Lung (tissue), 12 donors: Measurements from ENCODE around the gene KDM6A. TPM values are rescaled to one million over a fixed set of nuclear protein-coding genes. Genes with fewer than 3 reads are reported as not detected.
"Not testable (repeated sequence)": the region's sequence is repeated elsewhere in the genome, so short reads cannot be mapped to it uniquely, and the experiment has no call there.

Source experiments
- ATAC-seq: fragments of 200-7000 bp; cut with Tn5 transposase; one replicate; pipeline ENCODE4 v1.9.1; 2020; ENCODE audit warnings: moderate number of reproducible peaks; ENCODE audit not compliant: insufficient read depth, low FRiP score
- DNase-seq, 3 donors: peaks; one replicate each; pipeline ENCODE4 v3.0.0-alpha.2; 2013 to 2017
- H3K27ac ChIP-seq, 2 donors: one replicate each; pipeline ENCODE4 v1.5.1; 2013; ENCODE audit warnings: mild to moderate bottlenecking in 2 of 2, moderate library complexity in 2 of 2, control low read depth in 1 of 2, inconsistent platforms in 1 of 2, low read depth in 1 of 2, low read length in 1 of 2
- H3K27me3 ChIP-seq, 3 donors: one replicate each; pipeline ENCODE4 v1.5.1; 2013; ENCODE audit warnings: low read length in 2 of 3; ENCODE audit not compliant: control insufficient read depth in 3 of 3, insufficient read depth in 3 of 3
- H3K36me3 ChIP-seq, 4 donors: one replicate each; pipeline ENCODE4 v1.5.1; 2013; ENCODE audit warnings: low read length in 4 of 4, mild to moderate bottlenecking in 1 of 4, moderate library complexity in 1 of 4; ENCODE audit not compliant: control insufficient read depth in 4 of 4, insufficient read depth in 4 of 4
- H3K4me1 ChIP-seq, 5 donors: one replicate each; pipeline ENCODE4 v1.5.1; 2013; ENCODE audit warnings: low read length in 5 of 5, mild to moderate bottlenecking in 2 of 5, moderate library complexity in 1 of 5; ENCODE audit not compliant: control insufficient read depth in 5 of 5, insufficient read depth in 5 of 5
- H3K4me3 ChIP-seq: one replicate; pipeline ENCODE4 v1.5.1; 2013; ENCODE audit warnings: mild to moderate bottlenecking, control low read depth, moderate library complexity
- H3K9ac ChIP-seq, 2 donors: one replicate each; pipeline ENCODE4 v1.5.1; 2013; ENCODE audit warnings: low read length in 2 of 2, control low read depth in 1 of 2; ENCODE audit not compliant: insufficient read depth in 1 of 2
- H3K9me3 ChIP-seq, 4 donors: one replicate each; pipeline ENCODE4 v1.5.1; 2013; ENCODE audit warnings: low read length in 3 of 4, mild to moderate bottlenecking in 1 of 4, moderate library complexity in 1 of 4; ENCODE audit not compliant: control insufficient read depth in 4 of 4, insufficient read depth in 3 of 4
- whole genome bisulfite sequencing, 2 donors: extraction: QIAGEN DNeasy Blood & Tissue Kit; methylation state at CpG; one replicate each; pipeline ENCODE4 v1.1.7; 2013; 5-methylcytosine and 5-hydroxymethylcytosine counted together
- polyA plus RNA-seq, 2 donors: library from polyadenylated mRNA; stranded (reverse); fragments of 200-250 nt; gene quantifications; one replicate each; pipeline ENCODE4 v1.2.1, GENCODE V29; 2013
- total RNA-seq, 2 donors: library from RNA; depleted of rRNA in 1 of 2; stranded (reverse); fragments of >200 nt in 1 of 2; gene quantifications; one replicate each; pipeline ENCODE4 v1.2.1, GENCODE V29; 2014 to 2021
- TF ChIP-seq, protein P1 (sequence below): IDR thresholded peaks from 2 replicates; pipeline ENCODE4 v1.5.1; 2012; ENCODE audit warnings: mild to moderate bottlenecking; ENCODE audit errors: control extremely low read depth, extremely low read depth
- donor health status: control.
- donor health status: control.
- donor health status: Bipolar disorder and iron deficiency.
- donor health status: healthy.
- donor health status: DM: yes; HTN: yes; CAD: no.

KDM6A gene
- total and polyA plus RNA-seq, 4 donors, result 7.6 to 141 (median 23.5) TPM

DNA sequence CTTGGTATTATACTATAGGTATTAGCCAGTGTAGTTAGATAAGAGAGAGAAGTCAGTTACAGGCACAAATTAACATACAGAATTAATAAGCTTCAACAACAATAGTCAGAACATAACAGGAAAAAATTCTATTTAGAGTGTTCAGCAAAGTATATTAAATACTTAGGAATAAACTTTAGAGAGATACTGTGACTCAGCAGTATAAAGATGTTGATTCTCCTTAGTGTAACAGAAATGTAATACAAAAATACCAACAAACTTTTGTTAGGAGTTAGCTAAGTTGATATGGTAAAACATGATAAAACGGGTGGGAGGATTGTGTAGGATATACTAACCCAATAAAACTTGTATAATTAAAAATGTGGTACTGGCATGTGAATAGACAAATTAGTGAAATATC lies 173.4 kb downstream of the KDM6A start:
- H3K4me1 ChIP-seq, result no peaks in the 10 kb centered on the region
- 95 to 100% methylated on average over 1 of the region's 1 CpG for WGBS, 2 donors
- H3K9ac ChIP-seq, result no peak overlapping the region
- ATAC-seq (no peak), DNase-seq (no peak)
- no peak overlapping the region for H3K27ac ChIP-seq
- no peaks in the 10 kb centered on the region for H3K9me3 ChIP-seq
- no peak overlapping the region for H3K4me3 ChIP-seq
- peaks cover 0 to 4% (median under 1%) of the 10 kb centered on the region in 4 donors for H3K36me3 ChIP-seq
- TF ChIP-seq, protein P1, sequence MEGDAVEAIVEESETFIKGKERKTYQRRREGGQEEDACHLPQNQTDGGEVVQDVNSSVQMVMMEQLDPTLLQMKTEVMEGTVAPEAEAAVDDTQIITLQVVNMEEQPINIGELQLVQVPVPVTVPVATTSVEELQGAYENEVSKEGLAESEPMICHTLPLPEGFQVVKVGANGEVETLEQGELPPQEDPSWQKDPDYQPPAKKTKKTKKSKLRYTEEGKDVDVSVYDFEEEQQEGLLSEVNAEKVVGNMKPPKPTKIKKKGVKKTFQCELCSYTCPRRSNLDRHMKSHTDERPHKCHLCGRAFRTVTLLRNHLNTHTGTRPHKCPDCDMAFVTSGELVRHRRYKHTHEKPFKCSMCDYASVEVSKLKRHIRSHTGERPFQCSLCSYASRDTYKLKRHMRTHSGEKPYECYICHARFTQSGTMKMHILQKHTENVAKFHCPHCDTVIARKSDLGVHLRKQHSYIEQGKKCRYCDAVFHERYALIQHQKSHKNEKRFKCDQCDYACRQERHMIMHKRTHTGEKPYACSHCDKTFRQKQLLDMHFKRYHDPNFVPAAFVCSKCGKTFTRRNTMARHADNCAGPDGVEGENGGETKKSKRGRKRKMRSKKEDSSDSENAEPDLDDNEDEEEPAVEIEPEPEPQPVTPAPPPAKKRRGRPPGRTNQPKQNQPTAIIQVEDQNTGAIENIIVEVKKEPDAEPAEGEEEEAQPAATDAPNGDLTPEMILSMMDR, result no peak
- H3K27me3 ChIP-seq, result no peaks in the 10 kb centered on the region

DNA sequence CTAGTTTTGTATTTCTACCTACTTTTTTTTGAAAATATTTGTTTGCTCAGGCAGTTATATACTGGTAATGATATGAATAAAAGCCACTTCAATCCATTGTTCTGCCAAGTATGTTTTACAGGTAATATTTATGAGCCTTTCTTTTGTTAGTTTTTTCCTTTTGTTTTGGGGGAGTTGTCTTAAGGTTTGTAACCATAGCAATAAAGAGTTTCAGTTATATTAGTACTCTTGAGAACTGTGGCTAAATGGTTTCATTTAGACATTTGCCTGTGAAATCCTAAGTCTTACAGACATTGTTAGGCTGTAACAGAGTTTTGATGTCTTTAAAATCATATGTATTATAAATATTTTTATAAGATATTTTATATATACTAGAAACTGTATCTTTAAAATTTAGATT lies 177.6 kb downstream of the KDM6A start:
- Histone ChIP-seq H3K4me3 (no peak overlapping the region), H3K9me3 (no peaks in the 10 kb centered on the region), H3K27ac (no peak overlapping the region), H3K27me3 (no peaks in the 10 kb centered on the region), H3K4me1 (no peaks in the 10 kb centered on the region), H3K9ac (no peak overlapping the region), H3K36me3 (peaks cover 0 to 10% (median 2%) of the 10 kb centered on the region in 4 donors)
- no peak for DNase-seq
- TF ChIP-seq, protein P1, result no peak
- no peak for ATAC-seq

DNA sequence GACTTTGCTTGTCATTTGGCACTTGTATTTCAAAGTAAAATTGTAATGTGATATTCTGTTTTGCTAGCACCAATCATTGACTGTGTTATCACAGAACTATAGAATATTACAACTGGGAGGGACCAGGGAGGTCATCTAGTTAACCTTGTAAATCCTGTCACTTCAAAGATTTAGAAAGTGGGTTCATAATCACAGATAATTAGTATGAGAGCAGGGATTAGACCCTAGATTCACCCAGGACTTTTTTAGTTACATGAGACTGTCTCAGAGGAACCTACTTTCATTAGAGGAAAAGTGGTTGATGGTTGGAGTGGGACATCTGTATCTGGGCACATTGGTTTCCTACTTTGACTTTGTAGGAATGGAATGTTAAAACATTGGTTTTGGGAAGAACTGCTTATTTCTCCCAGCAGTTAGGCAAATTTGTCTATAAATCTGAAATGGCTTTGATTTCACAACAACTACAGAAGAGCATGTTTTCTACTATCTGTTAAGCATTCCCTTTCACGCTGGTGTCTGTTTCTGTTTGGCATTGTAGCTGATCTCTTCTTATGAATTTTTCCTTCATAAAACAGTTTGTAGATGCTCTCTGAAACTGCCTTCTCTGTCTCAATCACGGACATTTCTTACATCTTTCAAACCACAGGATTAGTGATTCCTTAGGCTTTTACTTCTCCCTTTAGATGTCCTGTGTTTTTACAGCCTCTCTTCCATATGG lies 183.6 kb downstream of the KDM6A start:
- no peak for DNase-seq
- peaks cover 0 to 19% (median 5%) of the 10 kb centered on the region in 4 donors for H3K36me3 ChIP-seq
- H3K4me3 ChIP-seq, result no peak overlapping the region
- H3K9me3 ChIP-seq, result no peaks in the 10 kb centered on the region
- H3K4me1 ChIP-seq, result no peaks in the 10 kb centered on the region
- no peaks in the 10 kb centered on the region for H3K27me3 ChIP-seq
- H3K9ac ChIP-seq, result no peak overlapping the region
- no peak for ATAC-seq
- H3K27ac ChIP-seq, result no peak overlapping the region
- WGBS, 2 donors, result 87 to 92% methylated on average over 2 of the region's 2 CpGs
- TF ChIP-seq, protein P1, result no peak

DNA sequence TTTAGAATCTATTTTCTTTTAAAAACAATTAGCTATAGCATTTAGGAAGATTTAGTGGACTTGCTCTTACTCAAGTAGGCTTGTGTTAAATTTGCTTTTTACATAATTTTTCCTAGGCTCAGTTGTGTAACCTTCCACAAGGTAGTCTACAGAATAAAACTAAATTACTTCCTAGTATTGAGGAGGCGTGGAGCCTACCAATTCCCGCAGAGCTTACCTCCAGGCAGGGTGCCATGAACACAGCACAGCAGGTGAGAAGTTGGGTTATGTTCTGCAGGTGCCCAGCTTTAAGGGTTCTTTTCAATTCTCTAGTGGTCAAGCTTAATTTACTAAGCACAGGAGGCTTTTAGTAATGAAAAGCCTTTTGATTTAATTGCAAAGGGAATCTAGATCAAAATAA lies 186.9 kb downstream of the KDM6A start:
- not testable (repeated sequence) for H3K9me3 ChIP-seq, H3K27me3 ChIP-seq, H3K4me1 ChIP-seq, H3K27ac ChIP-seq, ATAC-seq, H3K4me3 ChIP-seq, H3K9ac ChIP-seq, DNase-seq
- WGBS, 2 donors, result 67 to 80% methylated on average over 2 of the region's 2 CpGs
- peaks cover 0 to 33% (median 11%) of the 10 kb centered on the region in 4 donors for H3K36me3 ChIP-seq
